WTC11 (cell line): Measurements from ENCODE around the gene ANXA6.

Experiments used
- JUN ChIP-seq: sonication (generic); formaldehyde crosslinking; IDR thresholded peaks from 2 replicates; pipeline ENCODE4 v1.8.0; 2023; ENCODE audit warnings: mild to moderate bottlenecking, missing genetic modification reagents
- MAX ChIP-seq: sonication (generic); formaldehyde crosslinking; IDR thresholded peaks from 2 replicates; pipeline ENCODE4 v1.8.0; 2022; ENCODE audit warnings: mild to moderate bottlenecking, missing genetic modification reagents
- SP1 ChIP-seq: sonication (generic); formaldehyde crosslinking; conservative IDR thresholded peaks from 2 replicates; pipeline ENCODE4 v1.8.1; 2022; ENCODE audit warnings: missing genetic modification reagents
- TF ChIP-seq, protein P1 (sequence below): sonication (generic); formaldehyde crosslinking; IDR thresholded peaks from 2 replicates; pipeline ENCODE4 v1.8.0; 2022; ENCODE audit warnings: mild to moderate bottlenecking, missing genetic modification reagents

DNA sequence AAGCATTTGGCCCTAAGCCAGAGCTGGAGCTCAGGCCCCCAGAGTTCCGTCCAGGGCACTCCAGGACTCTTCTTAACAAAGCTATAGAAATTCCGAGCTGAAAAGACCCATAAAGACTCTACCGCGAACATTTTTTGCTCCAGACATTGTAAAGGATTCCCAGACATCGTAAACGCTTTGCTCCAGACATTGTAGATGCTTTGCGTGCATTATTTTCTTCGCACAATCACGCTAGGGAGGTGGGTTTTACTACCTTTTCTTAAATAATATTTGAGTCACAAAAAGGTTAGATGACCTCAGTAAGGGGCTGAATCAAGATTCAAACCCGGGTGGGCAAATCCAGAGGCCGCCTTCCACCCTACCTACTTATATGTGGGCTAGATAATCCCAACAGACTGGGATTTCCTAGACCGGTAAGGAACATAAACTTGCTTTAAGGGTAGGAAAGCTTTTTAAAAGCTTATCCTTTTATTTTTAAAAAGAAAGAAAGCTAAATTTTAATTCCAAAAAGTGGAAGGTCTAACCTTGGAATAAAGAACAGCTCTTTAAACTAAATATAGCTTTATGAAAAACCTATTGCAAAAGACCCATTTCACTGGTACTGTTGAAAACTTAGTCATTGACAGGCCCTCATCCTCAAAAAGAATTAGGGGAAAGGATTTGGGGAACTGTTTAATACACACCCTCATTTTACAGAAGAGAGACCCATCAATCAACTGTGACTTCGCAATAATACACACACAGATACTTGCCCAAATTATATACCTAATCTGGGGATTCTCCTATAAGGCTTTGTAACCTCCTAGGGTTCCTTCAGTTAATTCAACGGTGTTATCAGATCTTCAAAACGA is 75.9 kb downstream of the ANXA6 start:
- TF ChIP-seq JUN (CRISPR knock-in tag) (no peak), SP1 (CRISPR knock-in tag) (no peak), MAX (no peak)
- TF ChIP-seq, protein P1, sequence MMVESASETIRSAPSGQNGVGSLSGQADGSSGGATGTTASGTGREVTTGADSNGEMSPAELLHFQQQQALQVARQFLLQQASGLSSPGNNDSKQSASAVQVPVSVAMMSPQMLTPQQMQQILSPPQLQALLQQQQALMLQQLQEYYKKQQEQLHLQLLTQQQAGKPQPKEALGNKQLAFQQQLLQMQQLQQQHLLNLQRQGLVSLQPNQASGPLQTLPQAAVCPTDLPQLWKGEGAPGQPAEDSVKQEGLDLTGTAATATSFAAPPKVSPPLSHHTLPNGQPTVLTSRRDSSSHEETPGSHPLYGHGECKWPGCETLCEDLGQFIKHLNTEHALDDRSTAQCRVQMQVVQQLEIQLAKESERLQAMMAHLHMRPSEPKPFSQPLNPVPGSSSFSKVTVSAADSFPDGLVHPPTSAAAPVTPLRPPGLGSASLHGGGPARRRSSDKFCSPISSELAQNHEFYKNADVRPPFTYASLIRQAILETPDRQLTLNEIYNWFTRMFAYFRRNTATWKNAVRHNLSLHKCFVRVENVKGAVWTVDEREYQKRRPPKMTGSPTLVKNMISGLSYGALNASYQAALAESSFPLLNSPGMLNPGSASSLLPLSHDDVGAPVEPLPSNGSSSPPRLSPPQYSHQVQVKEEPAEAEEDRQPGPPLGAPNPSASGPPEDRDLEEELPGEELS (CRISPR knock-in tag) = no peak
